ENCODE results near the gene DDX3X.

DNA sequence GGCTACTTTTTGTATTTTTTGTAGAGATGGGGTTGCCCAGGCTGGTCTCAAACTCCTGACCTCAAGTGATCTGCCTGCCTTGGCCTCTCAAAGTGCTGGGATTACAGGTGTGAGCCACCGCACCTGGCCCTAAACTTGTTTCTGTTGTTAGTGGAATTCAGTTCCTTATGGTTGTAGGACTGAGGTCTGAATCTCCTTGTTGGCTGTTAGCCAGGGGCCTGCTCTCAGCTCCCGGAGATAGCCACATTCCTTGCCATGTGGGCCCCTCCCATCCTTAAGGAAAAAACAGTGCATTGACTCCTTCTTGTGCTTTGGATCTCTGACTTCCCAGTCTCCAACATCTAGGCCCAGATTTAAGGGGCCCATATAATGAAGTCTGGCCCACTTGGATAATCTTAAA, 63.8 kb downstream of the DDX3X start:
- TF ChIP-seq, protein P1, sequence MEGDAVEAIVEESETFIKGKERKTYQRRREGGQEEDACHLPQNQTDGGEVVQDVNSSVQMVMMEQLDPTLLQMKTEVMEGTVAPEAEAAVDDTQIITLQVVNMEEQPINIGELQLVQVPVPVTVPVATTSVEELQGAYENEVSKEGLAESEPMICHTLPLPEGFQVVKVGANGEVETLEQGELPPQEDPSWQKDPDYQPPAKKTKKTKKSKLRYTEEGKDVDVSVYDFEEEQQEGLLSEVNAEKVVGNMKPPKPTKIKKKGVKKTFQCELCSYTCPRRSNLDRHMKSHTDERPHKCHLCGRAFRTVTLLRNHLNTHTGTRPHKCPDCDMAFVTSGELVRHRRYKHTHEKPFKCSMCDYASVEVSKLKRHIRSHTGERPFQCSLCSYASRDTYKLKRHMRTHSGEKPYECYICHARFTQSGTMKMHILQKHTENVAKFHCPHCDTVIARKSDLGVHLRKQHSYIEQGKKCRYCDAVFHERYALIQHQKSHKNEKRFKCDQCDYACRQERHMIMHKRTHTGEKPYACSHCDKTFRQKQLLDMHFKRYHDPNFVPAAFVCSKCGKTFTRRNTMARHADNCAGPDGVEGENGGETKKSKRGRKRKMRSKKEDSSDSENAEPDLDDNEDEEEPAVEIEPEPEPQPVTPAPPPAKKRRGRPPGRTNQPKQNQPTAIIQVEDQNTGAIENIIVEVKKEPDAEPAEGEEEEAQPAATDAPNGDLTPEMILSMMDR (conservative IDR thresholded peaks at IDR 0.05 in 1 of 2, IDR thresholded peaks at IDR 0.05 in 1 of 2; ENCODE audit: extremely low read depth in 1 of 2, insufficient read depth in 1 of 2, low read depth in 1 of 2, low read length in 2 of 2) = no peak
- TF ChIP-seq EZH2 (IDR thresholded peaks at IDR 0.05; ENCODE audit: borderline replicate concordance, low read length) = no peak
